ENCODE results near the gene IFT80. TPM values are rescaled to one million over a fixed set of nuclear protein-coding genes. Genes with fewer than 3 reads are reported as not detected.

IFT80 gene
- total RNA-seq, 1 donor from 2014 or later: 90.0 TPM

- peaks cover 6% of the 10 kb centered on the region for H3K27me3 Mint-ChIP-seq (ENCODE audit: insufficient read depth, low read depth)
- Histone ChIP-seq H3K4me1 (no peaks in the 10 kb centered on the region), H3K27me3 (no peaks in the 10 kb centered on the region), H4K20me1 (ENCODE audit: low read depth) (no peaks in the 10 kb centered on the region), H3F3A (ENCODE audit: low read depth) (no peaks in the 10 kb centered on the region), H3K4me2 (no peak overlapping the region), H3K36me3 (no peaks in the 10 kb centered on the region), H3K9ac (no peak overlapping the region), H3K4me3 (no peak overlapping the region), H3K9me3 (ENCODE audit: low read depth) (no peaks in the 10 kb centered on the region), H3K79me2 (ENCODE audit: low read depth) (no peaks in the 10 kb centered on the region), H3K27ac (no peak overlapping the region), H2AFZ (replicated peaks) (no peak overlapping the region)
- H3K27ac Mint-ChIP-seq: no peak overlapping the region
- no peak for DNase-seq (ENCODE audit: low spot score)
- peaks cover 14% of the 10 kb centered on the region for H3K4me1 Mint-ChIP-seq
- no peak overlapping the region for H3K4me3 Mint-ChIP-seq
- TF ChIP-seq CTCF (IDR thresholded peaks at IDR 0.05) (no peak), EZH2 (IDR thresholded peaks at IDR 0.05) (no peak), EZH2phosphoT487 (IDR thresholded peaks at IDR 0.05) (no peak)
- no peaks in the 10 kb centered on the region for H3K36me3 Mint-ChIP-seq
- peaks cover 2% of the 10 kb centered on the region for H3K9me3 Mint-ChIP-seq
These were observed 188.7 kb downstream of the IFT80 start for GRCh38 chr3:160210341-160210740.

MicroRNAs encoded within 50 kb of the gene (microRNA counts, 767-probe panel; counts per million panel counts)
- 13,094 counts per million, percentile 99 among the panel's probes with 10 or more counts for microRNA hsa-miR-15b-5p

Small RNA genes lying within 50 kb of the gene (microRNA-seq; reads per million reads assigned to microRNA genes)
- gene MIR15B: 1,451 reads per million, percentile 95 among the genes with 10 or more reads in this experiment
- gene MIR16-2: 91.7 reads per million, percentile 75 among the genes with 10 or more reads in this experiment

Small RNA genes lying within 50 kb of the gene (small RNA-seq; reads per million reads assigned to genes)
- gene MIR15B: 7.3 reads per million, percentile 95 among the genes with 10 or more reads in this experiment
- 1.1 reads per million, percentile 81 among the genes with 10 or more reads in this experiment for gene MIR16-2

Other genes with a start within 250 kb of the IFT80 start
- not detected in 2 replicates for gene C3orf80, start 173.8 kb downstream of the IFT80 start, total RNA-seq (ENCODE audit: low replicate concordance)
- gene SMC4, start 425 bp upstream of the IFT80 start, total RNA-seq (ENCODE audit: low replicate concordance): 233 and 382 TPM in 2 replicates
- gene TRIM59, start 50.6 kb upstream of the IFT80 start, total RNA-seq (ENCODE audit: low replicate concordance): 80.9 and 120 TPM in 2 replicates
- gene KPNA4, start 166.3 kb upstream of the IFT80 start, total RNA-seq (ENCODE audit: low replicate concordance): 35.4 and 56.6 TPM in 2 replicates

Measured in neural progenitor cell (in vitro differentiated cells).